Pancreas (tissue), 10 donors: ENCODE measurements around the gene ACTL7A. TPM values are rescaled to one million over a fixed set of nuclear protein-coding genes. Genes with fewer than 3 reads are reported as not detected.

Experiments used
- ATAC-seq, 4 donors: fragments of 200-7000 bp; cut with Tn5 transposase; one replicate each; pipeline versions ENCODE4 v1.8.0 to v1.9.1; 2020; ENCODE audit warnings: mild to moderate bottlenecking in 4 of 4, moderate library complexity in 4 of 4
- DNase-seq, 6 donors: peaks; one replicate each; pipeline ENCODE4 v3.0.0-alpha.2; 2020
- FAIRE-seq: peaks from 2 replicates; lab custom pipeline; 2012; peaks lifted over from hg19 to GRCh38; lab: Jason Lieb, UNC
- H3K27ac ChIP-seq, 4 donors: fragments of 200-600 bp; sonication (generic); 1 replicate in 3 of 4; 2 replicates in 1 of 4; pipeline versions ENCODE4 v1.5.0 to v1.8.0; 2020
- H3K27me3 ChIP-seq, 4 donors: fragments of 200-600 bp; one replicate each; pipeline ENCODE4 v1.8.0; 2021
- H3K36me3 ChIP-seq, 3 donors: fragments of 200-600 bp; sonication (generic) in 1 of 3; one replicate each; pipeline versions ENCODE4 v1.5.0 to v1.8.0; 2020 to 2021
- H3K4me1 ChIP-seq, 3 donors: fragments of 200-600 bp; one replicate each; pipeline ENCODE4 v1.8.0; 2021
- H3K4me3 ChIP-seq, 4 donors: fragments of 200-600 bp; sonication (generic) in 2 of 4; one replicate each; pipeline versions ENCODE4 v1.5.0 to v1.8.0; 2020 to 2021
- H3K9me3 ChIP-seq, 4 donors: fragments of 200-600 bp; one replicate each; pipeline ENCODE4 v1.8.0; 2021
- CTCF ChIP-seq, 4 donors: fragments of 200-600 bp; sonication (generic) in 3 of 4; IDR thresholded peaks; one replicate each; pipeline versions ENCODE4 v1.5.0 to v1.8.0; 2021; ENCODE audit warnings: antibody characterized with exemption in 4 of 4
- WGBS, 2 donors: extraction: QIAGEN DNeasy Blood & Tissue Kit; methylation state at CpG; one replicate each; pipeline ENCODE4 v1.1.7; 2013; 5-methylcytosine and 5-hydroxymethylcytosine counted together
- intact Hi-C, 3 donors: fragments of 100-400 bp; cut with DNase I; formaldehyde crosslinking; loops; one replicate each; pipeline versions ENCODE4 v1.11.1 to v1.14.2; 2022
- polyA plus RNA-seq, 2 donors: library from polyadenylated mRNA; stranded (reverse); fragments of 200-250 nt; gene quantifications; one replicate each; pipeline ENCODE4 v1.2.3, GENCODE V29; 2013
- total RNA-seq, 6 donors: library from RNA; stranded (reverse); fragmentation: NEBNext Ultra II Directional in 4 of 6; extraction: Animal tissue kit (Norgen Biotek cat#: 25700) in 4 of 6; gene quantifications; one replicate each; pipeline versions ENCODE4 v1.2.1 to v1.2.4, GENCODE V29; 2021 to 2023
- donor health status: healthy with polysubstance abuse.
- donor health status: DM: no; HTN: no; CAD: no; lungs with moderate emphysema.
- donor health status: DM: no; HTN: no; CAD: no.
- donor health status: control.
- donor health status: control.
- donor health status: Bipolar disorder and iron deficiency.
- donor health status: DM: yes; HTN: yes; CAD: no.
- donor health status: DM: no; HTN: no; CAD: no.
- donor health status: DM: no; HTN: no; CAD: no.
- donor health status: DM: yes; HTN: yes; CAD: no.

The ACTL7A gene
- total and polyA plus RNA-seq, 8 donors: not detected

- DNase-seq: no peak
- intact Hi-C loops: no loop called here
- no peak overlapping the region for H3K4me3 ChIP-seq
- H3K36me3 ChIP-seq: peaks cover 0 to 24% (median 0%) of the 10 kb centered on the region in 3 donors
- H3K27me3 ChIP-seq: no peaks in the 10 kb centered on the region
- no peak overlapping the region for H3K27ac ChIP-seq
- no peak for TF ChIP-seq CTCF (IDR thresholded peaks at IDR 0.05)
- no peaks in the 10 kb centered on the region for H3K4me1 ChIP-seq
- 80 to 94% methylated on average over 4 of the region's 4 CpGs for WGBS, 2 donors
- FAIRE-seq: no peak
- ATAC-seq: no peak
- no peaks in the 10 kb centered on the region for H3K9me3 ChIP-seq
Measured at GRCh38 chr9:108867829-108868228, 5.8 kb downstream of the ACTL7A start.

GRCh38 chr9:108869092-108869725 lies 7.1 kb downstream of the ACTL7A start:
- ATAC-seq (no peak), FAIRE-seq (no peak), DNase-seq (no peak)
- WGBS, 2 donors: 56 to 69% methylated on average over 3 of the region's 3 CpGs
- Histone ChIP-seq H3K4me3 (no peak overlapping the region), H3K27me3 (no peaks in the 10 kb centered on the region), H3K27ac (no peak overlapping the region), H3K9me3 (no peaks in the 10 kb centered on the region), H3K4me1 (no peaks in the 10 kb centered on the region), H3K36me3 (peaks cover 0 to 38% (median 4%) of the 10 kb centered on the region in 3 donors)
- intact Hi-C loops: no loop called here
- TF ChIP-seq CTCF (IDR thresholded peaks at IDR 0.05): no peak

DNA sequence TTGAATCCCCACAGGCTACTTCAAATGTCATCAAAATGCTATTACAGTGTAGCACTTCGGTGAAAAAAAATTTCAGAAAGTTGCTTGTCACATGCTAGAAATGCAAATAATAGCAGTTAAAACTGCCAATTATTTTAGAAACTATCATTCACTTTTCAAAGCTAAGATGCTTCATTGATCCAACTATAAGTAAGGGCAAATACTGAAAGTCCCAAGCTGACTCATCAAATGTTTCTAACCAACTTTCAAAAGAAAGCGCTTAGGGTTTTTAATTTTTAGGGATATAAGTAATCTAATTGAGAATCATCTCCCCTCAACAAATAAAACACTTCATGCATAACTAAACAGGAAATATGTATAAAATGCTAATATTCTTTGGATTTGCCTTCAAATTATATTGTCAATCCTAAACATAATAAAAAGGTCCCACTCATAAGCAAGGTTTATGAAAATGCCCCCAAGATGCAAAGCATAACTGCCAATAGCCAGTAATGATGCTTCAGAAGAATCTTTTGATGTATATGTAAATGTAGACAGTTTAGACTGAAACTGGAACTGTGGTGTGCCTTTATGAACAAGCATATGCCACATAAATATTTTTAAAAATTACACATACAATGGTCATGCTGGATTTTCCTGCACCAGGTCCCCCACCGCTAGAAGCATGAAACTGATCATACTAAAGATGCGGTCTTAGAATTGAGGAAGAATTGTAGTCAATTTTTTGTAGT lies 12.2 kb downstream of the ACTL7A start:
- intact Hi-C loops: no loop called here

DNA sequence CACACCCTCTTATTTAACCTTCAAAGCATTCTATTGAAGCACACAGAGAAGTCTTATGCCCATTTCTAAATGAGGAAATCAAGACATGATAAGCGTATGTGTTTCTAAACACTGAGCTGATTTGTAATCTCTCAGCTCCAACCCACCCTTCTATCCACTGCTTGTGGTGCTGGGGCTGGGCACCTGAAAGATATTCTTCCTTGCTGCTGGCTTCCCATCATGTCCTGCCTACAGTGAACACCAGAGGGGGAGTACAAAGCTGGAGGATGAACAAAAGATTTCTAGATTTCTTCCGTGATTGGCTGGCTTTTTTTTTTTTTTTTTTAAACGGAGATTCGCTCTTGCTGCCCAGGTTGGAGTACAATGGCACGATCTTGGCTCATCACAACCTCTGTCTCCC lies 14.4 kb downstream of the ACTL7A start:
- WGBS, 2 donors: 92 to 94% methylated on average over 5 of the region's 5 CpGs
- H3K27ac ChIP-seq: no peak overlapping the region
- no peaks in the 10 kb centered on the region for H3K4me1 ChIP-seq
- no peak for DNase-seq
- peaks cover 0 to 64% (median 20%) of the 10 kb centered on the region in 3 donors for H3K36me3 ChIP-seq
- no peaks in the 10 kb centered on the region for H3K9me3 ChIP-seq
- no peak for ATAC-seq
- intact Hi-C loops: no loop called here
- H3K27me3 ChIP-seq: no peaks in the 10 kb centered on the region
- no peak overlapping the region for H3K4me3 ChIP-seq
- FAIRE-seq: no peak
- no peak for TF ChIP-seq CTCF (IDR thresholded peaks at IDR 0.05)

More for the DNA sequence above, 12.2 kb downstream of the ACTL7A start:
- no peak for TF ChIP-seq CTCF (IDR thresholded peaks at IDR 0.05)
- Histone ChIP-seq H3K9me3 (no peaks in the 10 kb centered on the region), H3K36me3 (peaks cover 0 to 57% (median 17%) of the 10 kb centered on the region in 3 donors), H3K4me3 (no peak overlapping the region), H3K4me1 (no peaks in the 10 kb centered on the region), H3K27me3 (no peaks in the 10 kb centered on the region), H3K27ac (no peak overlapping the region)
- WGBS, 2 donors: 96% methylated on average over 4 of the region's 4 CpGs
- no peak for DNase-seq
- no peak for FAIRE-seq
- no peak for ATAC-seq

DNA sequence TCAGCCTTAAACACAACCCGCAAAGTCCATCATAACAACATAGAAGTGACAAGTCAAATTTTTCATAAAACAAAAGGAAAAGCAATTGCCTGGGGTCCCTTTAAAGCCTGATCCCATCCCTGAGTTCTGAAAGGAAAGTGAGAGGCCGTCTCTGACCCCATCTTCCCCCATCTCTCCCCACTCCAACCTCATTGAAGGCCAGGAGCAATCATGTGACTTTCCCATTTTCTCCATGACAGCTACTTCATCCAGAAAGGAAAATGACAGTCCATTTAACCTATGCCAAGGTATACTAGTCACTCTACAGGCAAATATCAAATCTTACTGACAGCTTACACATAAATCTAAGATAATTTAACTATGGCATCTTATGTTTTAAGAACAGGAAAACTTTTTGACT lies 15.5 kb downstream of the ACTL7A start:
- Histone ChIP-seq H3K4me3 (no peak overlapping the region), H3K27me3 (no peaks in the 10 kb centered on the region), H3K9me3 (no peaks in the 10 kb centered on the region), H3K36me3 (peaks cover 0 to 62% (median 20%) of the 10 kb centered on the region in 3 donors), H3K4me1 (no peaks in the 10 kb centered on the region), H3K27ac (no peak overlapping the region)
- no peak for TF ChIP-seq CTCF (IDR thresholded peaks at IDR 0.05)
- DNase-seq (no peak), FAIRE-seq (no peak), ATAC-seq (no peak)
- WGBS, 2 donors: 91 to 92% methylated on average over 2 of the region's 2 CpGs
- intact Hi-C loops: no loop called here
